Measurements from ENCODE around the gene BEND5.

Gene BEND5

GRCh38 chr1:48776393-48777218 is at the start of gene BEND5:
BEND5 (minus strand) TSS chr1:48776891; CDS start chr1:48776831, 60 bp downstream.
- peak; percentile 1 to 50 (median 5) for DNase-seq (ENCODE audit: low read depth in 3 of 3)

- no peak for DNase-seq (ENCODE audit: low read depth in 3 of 3)
Measured at GRCh38 chr1:48823168-48823567, 46.5 kb upstream of the BEND5 start.

- no peak for DNase-seq (ENCODE audit: low read depth in 3 of 3)
Measured at GRCh38 chr1:48820491-48820890, 43.8 kb upstream of the BEND5 start.

- peak in 1 of 3 experiments; percentile 26 for DNase-seq (ENCODE audit: low read depth in 3 of 3)
Measured at GRCh38 chr1:48817505-48818114, 40.9 kb upstream of the BEND5 start.

GRCh38 chr1:48810740-48811139 is 34.0 kb upstream of the BEND5 start:
- no peak for DNase-seq (ENCODE audit: low read depth in 3 of 3)

- DNase-seq (ENCODE audit: low read depth in 3 of 3) = no peak
Measured at GRCh38 chr1:48808496-48808895, 31.8 kb upstream of the BEND5 start.

GRCh38 chr1:48807554-48808260 is 31.0 kb upstream of the BEND5 start:
- no peak for DNase-seq (ENCODE audit: low read depth in 3 of 3)

- no peak for DNase-seq (ENCODE audit: low read depth in 3 of 3)
Measured at GRCh38 chr1:48803474-48803873, 26.8 kb upstream of the BEND5 start.

GRCh38 chr1:48794816-48795215 is 18.1 kb upstream of the BEND5 start:
- DNase-seq (ENCODE audit: low read depth in 3 of 3) = no peak

GRCh38 chr1:48793863-48794262 is 17.2 kb upstream of the BEND5 start:
- no peak for DNase-seq (ENCODE audit: low read depth in 3 of 3)

GRCh38 chr1:48792961-48793360 is 16.3 kb upstream of the BEND5 start:
- DNase-seq (ENCODE audit: low read depth in 3 of 3) = no peak

GRCh38 chr1:48790397-48790796 is 13.7 kb upstream of the BEND5 start:
- DNase-seq (ENCODE audit: low read depth in 3 of 3) = no peak

GRCh38 chr1:48789903-48790302 is 13.2 kb upstream of the BEND5 start:
- DNase-seq (ENCODE audit: low read depth in 3 of 3) = no peak

- DNase-seq (ENCODE audit: low read depth in 3 of 3) = no peak
Measured at GRCh38 chr1:48785869-48786268, 9.2 kb upstream of the BEND5 start.

GRCh38 chr1:48784301-48784700 is 7.6 kb upstream of the BEND5 start:
- DNase-seq (ENCODE audit: low read depth in 3 of 3) = no peak

GRCh38 chr1:48777219-48777895 is 666 bp upstream of the BEND5 start:
- DNase-seq (ENCODE audit: low read depth in 3 of 3) = no peak

GRCh38 chr1:48775831-48776392 is 779 bp downstream of the BEND5 start:
- DNase-seq (ENCODE audit: low read depth in 3 of 3) = no peak

- no peak for DNase-seq (ENCODE audit: low read depth in 3 of 3)
Measured at GRCh38 chr1:48773133-48773532, 3.6 kb downstream of the BEND5 start.

GRCh38 chr1:48772211-48772610 is 4.5 kb downstream of the BEND5 start:
- no peak for DNase-seq (ENCODE audit: low read depth in 3 of 3)

GRCh38 chr1:48771561-48771960 is 5.1 kb downstream of the BEND5 start:
- no peak for DNase-seq (ENCODE audit: low read depth in 3 of 3)

GRCh38 chr1:48767975-48768510 is 8.6 kb downstream of the BEND5 start:
- no peak for DNase-seq (ENCODE audit: low read depth in 3 of 3)

- DNase-seq (ENCODE audit: low read depth in 3 of 3) = no peak
Measured at GRCh38 chr1:48765335-48765734, 11.4 kb downstream of the BEND5 start.

Measured in stimulated activated CD4-positive, alpha-beta T cell treated with anti-CD3 and anti-CD28 coated beads, TNF-alpha, amount 100 ng/mL, for 24 hours (primary cell).